ENCODE results near the gene DENND4B. TPM values are rescaled to one million over a fixed set of nuclear protein-coding genes. Genes with fewer than 3 reads are reported as not detected.

Gene DENND4B
- total RNA-seq, 1 donor = 27.6 TPM

GRCh38 chr1:153883223-153883622 is 63.3 kb downstream of the DENND4B start:
- no peak for DNase-seq (ENCODE audit: low read depth)
- TF ChIP-seq CTCF (IDR thresholded peaks at IDR 0.05; ENCODE audit: insufficient read depth, low read depth, low read length) = no peak
- H3K4me3 ChIP-seq (ENCODE audit: low read depth, low read length) = no peak overlapping the region

GRCh38 chr1:153882296-153882912 is 64.1 kb downstream of the DENND4B start:
- DNase-seq (ENCODE audit: low read depth) = no peak
- no peak overlapping the region for H3K4me3 ChIP-seq (ENCODE audit: low read depth, low read length)
- no peak for TF ChIP-seq CTCF (IDR thresholded peaks at IDR 0.05; ENCODE audit: insufficient read depth, low read depth, low read length)

GRCh38 chr1:153881751-153882150 is 64.8 kb downstream of the DENND4B start:
- TF ChIP-seq CTCF (IDR thresholded peaks at IDR 0.05; ENCODE audit: insufficient read depth, low read depth, low read length) = no peak
- DNase-seq (ENCODE audit: low read depth) = peak; percentile 24
- H3K4me3 ChIP-seq (ENCODE audit: low read depth, low read length) = peak overlapping the region; percentile 46

- H3K4me3 ChIP-seq (ENCODE audit: low read depth, low read length) = peak overlapping the region; percentile 46
- TF ChIP-seq CTCF (IDR thresholded peaks at IDR 0.05; ENCODE audit: insufficient read depth, low read depth, low read length) = no peak
- DNase-seq (ENCODE audit: low read depth) = peak; percentile 90
These were observed 65.6 kb downstream of the DENND4B start for GRCh38 chr1:153880962-153881361.

- no peak for TF ChIP-seq CTCF (IDR thresholded peaks at IDR 0.05; ENCODE audit: insufficient read depth, low read depth, low read length)
- DNase-seq (ENCODE audit: low read depth) = no peak
- no peak overlapping the region for H3K4me3 ChIP-seq (ENCODE audit: low read depth, low read length)
These were observed 66.5 kb downstream of the DENND4B start for GRCh38 chr1:153880024-153880423.

Small RNAs within 50 kb of the gene (small RNA-seq; reads per million reads assigned to genes)
- not detected for gene AL831737.1
- not detected for gene MIR6737

Other genes with a start within 250 kb of the DENND4B start
- gene INTS3, start 218.7 kb downstream of the DENND4B start, total RNA-seq = 37.0 and 51.4 TPM in 2 replicates
- gene SLC27A3, start 171.3 kb downstream of the DENND4B start, total RNA-seq = 6.9 and 14.8 TPM in 2 replicates
- 6.8 and 8.6 TPM in 2 replicates for gene GATAD2B, start 23.7 kb downstream of the DENND4B start, total RNA-seq
- 4.5 and 6.0 TPM in 2 replicates for gene CRTC2, start 11.9 kb upstream of the DENND4B start, total RNA-seq
- gene SLC39A1, start 16.8 kb upstream of the DENND4B start, total RNA-seq = 127 and 153 TPM in 2 replicates
- gene CREB3L4, start 21.2 kb upstream of the DENND4B start, total RNA-seq = 3.9 TPM in 2 replicates
- 128 and 135 TPM in 2 replicates for gene JTB, start 31.0 kb upstream of the DENND4B start, total RNA-seq
- gene RAB13, start 39.6 kb upstream of the DENND4B start, total RNA-seq = 36.7 and 37.7 TPM in 2 replicates
- gene RPS27, start 44.0 kb upstream of the DENND4B start, total RNA-seq = 1,538 and 2,013 TPM in 2 replicates
- gene NUP210L, start 208.4 kb upstream of the DENND4B start, total RNA-seq = under 0.01 TPM in 1 of 2 replicates, not detected in the other
- gene TPM3, start 245.4 kb upstream of the DENND4B start, total RNA-seq = 333 and 503 TPM in 2 replicates

Measured in fibroblast of villous mesenchyme (primary cell).